ENCODE measurements around the gene PDGFRB.

PDGFRB gene

DNA sequence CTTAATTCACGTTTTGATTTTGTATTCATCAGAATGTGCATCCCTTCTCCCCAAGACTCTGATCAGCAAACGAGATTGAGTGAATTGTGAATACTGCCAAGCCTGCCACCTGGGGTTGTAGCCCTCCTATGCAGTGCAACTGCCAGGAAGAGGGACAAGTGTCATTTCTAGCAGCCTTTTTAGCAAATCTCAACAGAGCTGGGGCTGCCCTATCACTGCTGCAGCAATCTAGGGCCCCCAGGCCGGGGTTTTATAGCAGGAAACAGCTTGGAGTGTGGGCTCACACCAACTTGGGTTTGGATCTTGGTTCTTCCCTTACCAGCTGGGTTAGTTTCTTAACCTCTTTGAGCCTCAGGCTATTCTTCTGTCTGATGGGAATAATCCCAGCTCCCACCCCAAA is 73.3 kb downstream of the PDGFRB start:
- no peak overlapping the region for H3K9ac ChIP-seq (ENCODE audit: low read length)
- H3K4me3 ChIP-seq (ENCODE audit: low read depth in 1 of 2, low read length in 2 of 2) = no peak overlapping the region
- H3K4me1 ChIP-seq (ENCODE audit: insufficient read depth, low read length) = no peaks in the 10 kb centered on the region
- H3K27me3 ChIP-seq (ENCODE audit: control insufficient read depth in 1 of 2, insufficient read depth in 2 of 2, low read length in 2 of 2) = no peaks in the 10 kb centered on the region
- no peak overlapping the region for H3K27ac ChIP-seq (ENCODE audit: low read depth, low read length)
- no peaks in the 10 kb centered on the region for H3K9me3 ChIP-seq (ENCODE audit: low read length)
- no peaks in the 10 kb centered on the region for H3K36me3 ChIP-seq (ENCODE audit: insufficient read depth, low read length)

DNA sequence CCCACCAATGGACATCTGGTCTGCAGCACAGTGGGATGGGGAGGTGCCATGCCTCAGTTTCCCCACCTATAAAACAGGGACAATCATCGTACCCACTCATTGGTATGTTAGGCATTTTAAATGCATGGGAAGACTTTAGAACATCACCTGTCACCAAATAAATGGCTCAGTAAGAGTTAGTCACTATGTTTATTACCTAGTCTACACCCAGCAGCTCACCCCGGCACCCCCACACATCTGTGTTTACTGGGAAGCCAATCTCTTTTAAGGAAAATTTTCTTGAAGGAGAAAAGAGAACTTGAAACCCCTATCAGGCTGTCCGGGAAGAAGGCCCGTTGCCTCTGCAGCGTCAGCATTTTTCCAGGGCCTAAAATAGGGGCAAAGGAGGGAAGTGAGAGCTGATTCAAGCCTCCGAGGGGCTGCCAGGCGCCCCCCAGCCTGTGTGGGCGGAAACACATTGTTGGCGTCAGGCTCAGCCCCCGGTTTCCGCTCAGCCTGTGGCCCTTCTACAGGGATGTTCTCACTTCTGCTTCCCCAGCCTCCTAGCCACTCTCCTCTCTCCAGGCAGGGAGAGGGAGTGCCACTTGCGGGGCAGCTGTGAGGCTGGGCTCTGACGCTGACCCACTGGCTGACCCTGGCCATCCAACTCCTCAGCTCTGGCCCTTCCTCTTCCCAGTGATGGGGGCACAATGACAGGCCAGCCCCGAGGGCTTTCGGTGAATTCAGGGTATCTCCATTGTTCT is 73.9 kb downstream of the PDGFRB start:
- H3K27ac ChIP-seq (ENCODE audit: low read depth, low read length) = no peak overlapping the region
- no peak overlapping the region for H3K4me3 ChIP-seq (ENCODE audit: low read depth in 1 of 2, low read length in 2 of 2)
- H3K36me3 ChIP-seq (ENCODE audit: insufficient read depth, low read length) = no peaks in the 10 kb centered on the region
- no peak overlapping the region for H3K9ac ChIP-seq (ENCODE audit: low read length)
- H3K27me3 ChIP-seq (ENCODE audit: control insufficient read depth in 1 of 2, insufficient read depth in 2 of 2, low read length in 2 of 2) = no peaks in the 10 kb centered on the region
- H3K4me1 ChIP-seq (ENCODE audit: insufficient read depth, low read length) = no peaks in the 10 kb centered on the region
- no peaks in the 10 kb centered on the region for H3K9me3 ChIP-seq (ENCODE audit: low read length)

DNA sequence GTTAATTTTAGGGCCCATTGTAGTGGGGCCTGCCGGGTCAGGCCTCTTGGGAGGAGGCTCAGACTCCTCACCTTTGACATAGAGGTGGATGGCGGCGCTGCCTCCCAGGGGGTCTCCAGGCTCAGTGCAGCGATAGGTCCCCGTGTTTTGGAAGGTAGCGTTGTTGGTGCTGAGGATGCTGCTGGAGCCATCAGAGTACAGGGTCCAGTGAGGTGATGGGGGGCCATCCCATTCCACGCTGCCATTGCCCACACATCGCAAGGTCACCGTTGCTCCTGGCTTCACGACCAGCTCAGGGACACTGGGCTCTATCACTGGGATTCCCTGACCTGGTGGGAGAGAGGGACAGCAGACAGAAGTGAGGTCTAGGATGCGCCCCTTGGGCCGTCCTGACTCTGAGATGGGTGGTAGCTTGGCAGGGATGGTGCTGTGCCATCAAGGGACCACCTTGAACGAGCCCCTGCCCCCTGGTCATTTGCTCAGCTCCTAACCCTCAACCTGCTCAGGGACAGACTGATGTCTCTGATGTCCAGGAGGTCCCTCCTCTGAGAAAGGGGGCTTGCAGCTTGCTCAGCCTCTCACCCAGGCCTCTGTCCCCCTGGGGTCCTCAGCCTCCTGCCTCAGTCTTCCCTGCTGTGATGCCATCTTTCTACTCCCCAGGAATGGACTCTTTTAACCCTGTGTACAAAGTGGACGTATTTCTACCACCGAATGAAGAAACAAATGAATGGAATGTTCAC is 74.8 kb downstream of the PDGFRB start:
- Histone ChIP-seq H3K9ac (ENCODE audit: low read length) (no peak overlapping the region), H3K9me3 (ENCODE audit: low read length) (no peaks in the 10 kb centered on the region), H3K36me3 (ENCODE audit: insufficient read depth, low read length) (no peaks in the 10 kb centered on the region), H3K27ac (ENCODE audit: low read depth, low read length) (no peak overlapping the region), H3K4me3 (ENCODE audit: low read depth in 1 of 2, low read length in 2 of 2) (no peak overlapping the region), H3K4me1 (ENCODE audit: insufficient read depth, low read length) (no peaks in the 10 kb centered on the region), H3K27me3 (ENCODE audit: control insufficient read depth in 1 of 2, insufficient read depth in 2 of 2, low read length in 2 of 2) (no peaks in the 10 kb centered on the region)

DNA sequence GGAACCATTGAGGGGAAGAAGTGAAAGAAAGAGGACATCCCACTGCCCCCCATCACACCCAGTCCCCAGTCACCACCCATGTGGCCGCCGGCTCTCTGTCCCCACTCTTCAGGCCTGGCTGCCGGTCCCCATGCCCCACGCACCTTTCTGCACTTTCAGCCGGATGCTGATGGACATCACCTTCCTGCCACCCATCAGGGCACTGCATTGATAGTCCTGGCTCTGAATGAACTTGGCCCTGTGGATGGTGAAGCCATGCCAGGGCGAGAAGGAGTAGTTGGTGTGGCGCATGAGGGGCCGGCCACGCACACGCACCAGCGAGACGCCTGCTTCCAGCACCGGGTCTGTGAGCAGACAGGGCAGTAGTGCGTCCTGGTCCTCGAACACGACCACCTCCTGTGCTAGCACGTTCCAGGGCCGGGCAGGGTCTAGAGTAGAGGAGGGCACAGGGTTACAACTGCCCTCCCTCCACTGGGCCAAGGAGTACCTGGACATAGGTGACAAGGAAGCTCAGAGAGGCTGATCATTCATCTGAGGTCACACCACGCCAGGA is 75.7 kb downstream of the PDGFRB start:
- H3K9me3 ChIP-seq (ENCODE audit: low read length) = no peaks in the 10 kb centered on the region
- H3K9ac ChIP-seq (ENCODE audit: low read length) = no peak overlapping the region
- no peaks in the 10 kb centered on the region for H3K27me3 ChIP-seq (ENCODE audit: control insufficient read depth in 1 of 2, insufficient read depth in 2 of 2, low read length in 2 of 2)
- H3K27ac ChIP-seq (ENCODE audit: low read depth, low read length) = no peak overlapping the region
- no peaks in the 10 kb centered on the region for H3K4me1 ChIP-seq (ENCODE audit: insufficient read depth, low read length)
- H3K36me3 ChIP-seq (ENCODE audit: insufficient read depth, low read length) = no peaks in the 10 kb centered on the region
- H3K4me3 ChIP-seq (ENCODE audit: low read depth in 1 of 2, low read length in 2 of 2) = no peak overlapping the region

DNA sequence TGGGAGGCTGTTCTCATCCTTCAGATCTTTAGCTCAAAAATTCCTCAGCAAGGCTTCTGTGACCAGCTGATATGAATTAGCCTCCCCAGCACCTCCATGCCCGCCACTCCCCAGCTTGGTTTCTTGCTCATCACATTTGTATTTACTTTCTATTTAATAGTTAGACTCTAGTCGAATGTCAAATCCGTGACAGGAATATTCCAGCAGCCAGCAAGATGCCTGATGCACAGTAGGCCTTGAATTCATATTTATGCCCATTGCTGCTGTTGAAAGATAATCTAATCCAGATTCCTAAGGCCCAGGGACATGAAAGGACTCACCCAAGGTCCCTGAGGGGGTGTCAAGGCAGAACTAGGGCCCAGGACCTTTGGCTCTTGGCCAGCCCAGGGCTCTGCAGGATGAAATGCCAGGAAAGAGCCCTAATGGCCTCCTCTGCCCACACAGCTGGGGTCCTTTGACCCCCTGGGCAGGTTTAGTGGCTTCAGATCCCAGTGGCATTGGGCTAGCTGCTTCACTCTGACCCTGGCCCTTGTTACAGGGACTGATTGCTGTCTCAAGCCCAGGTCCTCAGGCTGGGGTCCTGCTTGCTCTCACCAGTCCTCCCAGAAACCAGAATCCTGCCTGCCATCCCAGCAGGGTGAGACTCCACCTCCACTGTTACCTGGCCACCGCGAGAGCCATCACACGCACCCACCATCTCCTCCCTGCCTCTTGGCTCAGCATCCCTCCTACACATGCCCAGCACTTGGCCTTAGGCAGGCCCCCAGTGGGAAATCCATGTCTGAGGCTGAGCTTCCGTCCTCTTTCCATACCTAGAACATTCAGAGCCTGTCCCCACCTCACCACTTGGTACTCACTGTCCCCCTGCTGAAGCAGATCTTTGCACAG is 76.6 kb downstream of the PDGFRB start:
- no peak overlapping the region for H3K27ac ChIP-seq (ENCODE audit: low read depth, low read length)
- H3K9me3 ChIP-seq (ENCODE audit: low read length) = no peaks in the 10 kb centered on the region
- no peak overlapping the region for H3K4me3 ChIP-seq (ENCODE audit: low read depth in 1 of 2, low read length in 2 of 2)
- H3K4me1 ChIP-seq (ENCODE audit: insufficient read depth, low read length) = no peaks in the 10 kb centered on the region
- H3K36me3 ChIP-seq (ENCODE audit: insufficient read depth, low read length) = no peaks in the 10 kb centered on the region
- H3K27me3 ChIP-seq (ENCODE audit: control insufficient read depth in 1 of 2, insufficient read depth in 2 of 2, low read length in 2 of 2) = no peaks in the 10 kb centered on the region
- no peak overlapping the region for H3K9ac ChIP-seq (ENCODE audit: low read length)

DNA sequence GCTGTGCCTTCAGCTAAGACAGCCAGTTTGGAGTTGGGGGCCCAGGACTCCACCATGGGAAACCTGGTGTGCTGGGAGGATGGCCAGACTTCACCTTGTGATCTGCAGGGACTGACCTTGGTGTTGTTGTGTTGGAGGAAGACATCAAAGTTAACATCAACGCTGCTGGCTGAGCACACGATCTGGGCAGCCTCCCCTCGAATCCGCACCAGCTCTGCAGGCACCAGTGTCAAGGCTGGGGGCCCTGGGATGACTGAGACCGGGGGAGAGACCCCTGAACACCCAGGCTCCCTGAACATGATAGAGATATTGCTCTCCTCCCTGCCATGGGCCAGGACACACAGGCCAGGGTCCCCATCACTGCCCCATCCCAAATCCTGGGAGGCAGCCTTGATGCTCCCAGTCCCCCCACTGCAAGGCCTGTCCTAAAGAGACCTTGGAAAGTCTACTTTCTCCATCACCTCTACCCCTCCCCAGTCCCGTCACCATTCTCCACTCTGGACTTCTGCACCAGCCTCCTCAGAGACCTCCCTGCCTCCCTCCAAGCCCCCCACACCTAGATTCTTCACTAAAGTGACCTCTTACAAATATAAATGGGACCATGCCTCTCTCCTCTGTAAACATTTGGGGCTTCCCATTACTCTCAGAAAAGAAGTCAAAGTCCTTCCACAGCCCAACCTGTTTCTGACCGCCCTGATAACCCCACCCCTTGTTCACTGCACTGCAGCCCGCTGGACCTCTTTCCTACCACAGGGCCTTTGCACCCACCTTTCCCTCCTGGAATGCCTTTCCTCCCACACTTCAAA is 77.4 kb downstream of the PDGFRB start:
- no peak overlapping the region for H3K9ac ChIP-seq (ENCODE audit: low read length)
- no peaks in the 10 kb centered on the region for H3K9me3 ChIP-seq (ENCODE audit: low read length)
- no peaks in the 10 kb centered on the region for H3K36me3 ChIP-seq (ENCODE audit: insufficient read depth, low read length)
- no peak overlapping the region for H3K4me3 ChIP-seq (ENCODE audit: low read depth in 1 of 2, low read length in 2 of 2)
- H3K4me1 ChIP-seq (ENCODE audit: insufficient read depth, low read length) = no peaks in the 10 kb centered on the region
- H3K27me3 ChIP-seq (ENCODE audit: control insufficient read depth in 1 of 2, insufficient read depth in 2 of 2, low read length in 2 of 2) = no peaks in the 10 kb centered on the region
- no peak overlapping the region for H3K27ac ChIP-seq (ENCODE audit: low read depth, low read length)

DNA sequence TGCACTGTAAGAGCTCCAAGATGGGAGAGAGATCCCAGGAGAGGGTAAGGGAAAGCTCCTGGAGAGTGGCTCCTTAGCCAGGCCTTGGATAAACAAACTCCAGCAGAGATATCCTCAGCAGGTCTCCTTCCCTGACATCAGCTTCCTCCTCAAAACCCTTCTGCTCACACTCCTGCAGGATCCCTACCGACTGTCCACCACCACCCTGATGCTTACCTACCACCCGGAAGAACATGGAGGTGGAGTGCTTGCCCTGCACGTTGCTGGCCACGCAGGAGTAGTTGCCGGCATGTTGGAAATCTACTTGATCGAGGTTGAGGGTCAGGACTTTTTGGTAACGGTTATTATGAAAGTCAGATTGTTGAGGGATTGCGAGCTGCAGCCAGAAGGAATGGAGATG is 78.6 kb downstream of the PDGFRB start:
- Histone ChIP-seq H3K9ac (ENCODE audit: low read length) (no peak overlapping the region), H3K27ac (ENCODE audit: low read depth, low read length) (no peak overlapping the region), H3K4me3 (ENCODE audit: low read depth in 1 of 2, low read length in 2 of 2) (no peak overlapping the region), H3K9me3 (ENCODE audit: low read length) (no peaks in the 10 kb centered on the region), H3K4me1 (ENCODE audit: insufficient read depth, low read length) (no peaks in the 10 kb centered on the region), H3K27me3 (ENCODE audit: control insufficient read depth in 1 of 2, insufficient read depth in 2 of 2, low read length in 2 of 2) (no peaks in the 10 kb centered on the region), H3K36me3 (ENCODE audit: insufficient read depth, low read length) (no peaks in the 10 kb centered on the region)

DNA sequence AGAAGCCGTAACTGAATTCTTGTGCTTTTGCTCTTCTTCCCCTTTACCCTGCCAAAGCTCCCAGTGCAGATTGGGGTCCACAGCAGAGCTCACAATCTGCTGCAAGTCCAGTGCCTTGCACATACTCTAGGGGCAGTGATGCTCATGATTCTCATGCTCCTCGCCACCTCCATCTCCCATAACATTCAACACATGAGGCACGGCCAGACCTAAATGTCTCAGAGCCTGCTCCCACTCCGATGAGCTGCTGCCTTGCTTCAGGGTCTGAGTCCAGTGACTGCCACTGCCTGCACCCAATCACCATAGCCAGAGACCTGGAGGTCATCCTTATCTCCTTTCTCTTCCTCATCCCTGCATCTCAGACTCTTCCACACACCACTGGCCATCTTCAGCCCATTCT is 79.8 kb downstream of the PDGFRB start:
- H3K9me3 ChIP-seq (ENCODE audit: low read length) = no peaks in the 10 kb centered on the region
- H3K27me3 ChIP-seq (ENCODE audit: control insufficient read depth in 1 of 2, insufficient read depth in 2 of 2, low read length in 2 of 2) = no peaks in the 10 kb centered on the region
- no peak overlapping the region for H3K9ac ChIP-seq (ENCODE audit: low read length)
- H3K4me3 ChIP-seq (ENCODE audit: low read depth in 1 of 2, low read length in 2 of 2) = no peak overlapping the region
- no peaks in the 10 kb centered on the region for H3K36me3 ChIP-seq (ENCODE audit: insufficient read depth, low read length)
- no peaks in the 10 kb centered on the region for H3K4me1 ChIP-seq (ENCODE audit: insufficient read depth, low read length)
- H3K27ac ChIP-seq (ENCODE audit: low read depth, low read length) = no peak overlapping the region

DNA sequence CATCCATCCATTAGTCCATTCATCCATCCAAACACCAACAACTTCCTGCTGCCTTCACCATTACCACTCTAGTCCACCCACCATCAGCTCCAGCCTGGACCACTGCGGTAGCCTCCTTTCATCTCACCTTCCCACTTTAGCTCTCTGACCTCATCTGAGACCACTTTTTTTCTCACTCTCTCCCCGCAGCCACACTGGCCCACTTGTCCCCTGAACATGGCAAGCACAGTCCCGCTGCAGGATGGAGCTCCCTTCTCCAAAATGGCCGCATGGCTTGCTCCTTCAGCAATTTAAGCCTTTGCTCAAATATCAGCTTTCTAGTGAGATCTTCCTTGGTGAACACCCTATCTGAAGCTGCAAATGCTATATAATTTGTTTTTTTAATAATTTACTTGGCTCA is 80.4 kb downstream of the PDGFRB start:
- H3K27ac ChIP-seq (ENCODE audit: low read depth, low read length) = no peak overlapping the region

DNA sequence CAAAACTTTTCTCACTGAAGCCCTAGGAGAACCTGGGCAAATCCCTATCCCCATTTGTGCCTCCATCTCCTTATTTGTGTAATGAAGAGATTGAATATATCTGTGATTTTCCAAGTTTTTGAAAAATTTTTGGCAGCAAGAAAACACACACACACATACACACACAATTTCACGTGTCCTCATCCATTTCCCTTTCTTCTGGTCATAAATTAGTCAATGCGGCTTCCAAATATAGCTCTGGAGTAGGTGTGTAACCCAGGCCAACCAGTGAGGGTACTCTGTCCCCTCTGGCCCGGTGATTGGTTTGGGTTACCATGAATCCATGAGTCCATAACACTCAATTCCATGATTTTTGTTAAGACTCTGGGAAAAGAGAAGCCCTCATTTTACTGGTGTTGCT is 82.0 kb downstream of the PDGFRB start:
- Histone ChIP-seq H3K27ac (ENCODE audit: low read depth, low read length) (no peak overlapping the region), H3K9me3 (ENCODE audit: low read length) (no peaks in the 10 kb centered on the region), H3K9ac (ENCODE audit: low read length) (no peak overlapping the region), H3K27me3 (ENCODE audit: control insufficient read depth in 1 of 2, insufficient read depth in 2 of 2, low read length in 2 of 2) (no peaks in the 10 kb centered on the region), H3K4me1 (ENCODE audit: insufficient read depth, low read length) (no peaks in the 10 kb centered on the region), H3K4me3 (ENCODE audit: low read depth in 1 of 2, low read length in 2 of 2) (no peak overlapping the region), H3K36me3 (ENCODE audit: insufficient read depth, low read length) (no peaks in the 10 kb centered on the region)

More for the DNA sequence above, 80.4 kb downstream of the PDGFRB start:
- H3K36me3 ChIP-seq (ENCODE audit: insufficient read depth, low read length) = no peaks in the 10 kb centered on the region
- H3K27me3 ChIP-seq (ENCODE audit: control insufficient read depth in 1 of 2, insufficient read depth in 2 of 2, low read length in 2 of 2) = no peaks in the 10 kb centered on the region
- no peaks in the 10 kb centered on the region for H3K4me1 ChIP-seq (ENCODE audit: insufficient read depth, low read length)
- no peaks in the 10 kb centered on the region for H3K9me3 ChIP-seq (ENCODE audit: low read length)
- H3K9ac ChIP-seq (ENCODE audit: low read length) = no peak overlapping the region
- H3K4me3 ChIP-seq (ENCODE audit: low read depth in 1 of 2, low read length in 2 of 2) = no peak overlapping the region
